A673 (cell line): Measurements from ENCODE around the gene LITAF.
"Not testable (repeated sequence)": the region's sequence is repeated elsewhere in the genome, so short reads cannot be mapped to it uniquely, and the experiment has no call there.

ENCODE experiments used
- EZH2 ChIP-seq: fragments of 200-600 bp; sonication (generic); IDR thresholded peaks from 2 replicates; pipeline ENCODE4 v1.6.1; 2017; ENCODE audit warnings: borderline replicate concordance, low read depth, mild to moderate bottlenecking, mixed read lengths, antibody characterized with exemption, low read length; ENCODE audit not compliant: poor library complexity, severe bottlenecking
- TF ChIP-seq, protein P1 (sequence below): fragments of 300-800, 200-600 bp; sonication (generic); conservative IDR thresholded peaks from 2 replicates; pipeline ENCODE4 v1.5.1; 2017; ENCODE audit warnings: low read depth, mild to moderate bottlenecking, antibody characterized with exemption, low read length, moderate library complexity, mixed read lengths

GRCh38 chr16:11504261-11504660 lies 82.5 kb downstream of the LITAF start:
- not testable (repeated sequence) for TF ChIP-seq EZH2
- TF ChIP-seq, protein P1, sequence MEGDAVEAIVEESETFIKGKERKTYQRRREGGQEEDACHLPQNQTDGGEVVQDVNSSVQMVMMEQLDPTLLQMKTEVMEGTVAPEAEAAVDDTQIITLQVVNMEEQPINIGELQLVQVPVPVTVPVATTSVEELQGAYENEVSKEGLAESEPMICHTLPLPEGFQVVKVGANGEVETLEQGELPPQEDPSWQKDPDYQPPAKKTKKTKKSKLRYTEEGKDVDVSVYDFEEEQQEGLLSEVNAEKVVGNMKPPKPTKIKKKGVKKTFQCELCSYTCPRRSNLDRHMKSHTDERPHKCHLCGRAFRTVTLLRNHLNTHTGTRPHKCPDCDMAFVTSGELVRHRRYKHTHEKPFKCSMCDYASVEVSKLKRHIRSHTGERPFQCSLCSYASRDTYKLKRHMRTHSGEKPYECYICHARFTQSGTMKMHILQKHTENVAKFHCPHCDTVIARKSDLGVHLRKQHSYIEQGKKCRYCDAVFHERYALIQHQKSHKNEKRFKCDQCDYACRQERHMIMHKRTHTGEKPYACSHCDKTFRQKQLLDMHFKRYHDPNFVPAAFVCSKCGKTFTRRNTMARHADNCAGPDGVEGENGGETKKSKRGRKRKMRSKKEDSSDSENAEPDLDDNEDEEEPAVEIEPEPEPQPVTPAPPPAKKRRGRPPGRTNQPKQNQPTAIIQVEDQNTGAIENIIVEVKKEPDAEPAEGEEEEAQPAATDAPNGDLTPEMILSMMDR: not testable (repeated sequence)
